Neutrophil (primary cell): ENCODE data around the gene RAC3.

Experiments used
- H3K27ac ChIP-seq: fragments of 200-600 bp; sonication (generic); 2 replicates; pipeline ENCODE4 v1.5.1; 2016; ENCODE audit warnings: mild to moderate bottlenecking, moderate library complexity
- H3K27me3 ChIP-seq: fragments of 200-600 bp; sonication (generic); 2 replicates; pipeline ENCODE4 v1.6.0; 2016; ENCODE audit warnings: mild to moderate bottlenecking
- H3K36me3 ChIP-seq: fragments of 200-600 bp; sonication (generic); 2 replicates; pipeline ENCODE4 v1.5.1; 2017
- H3K4me1 ChIP-seq, 2 experiments: fragments of 200-600 bp in 1 of 2; sonication (generic) in 1 of 2; 1 replicate in 1 of 2; 2 replicates in 1 of 2; pipeline versions ENCODE4 v1.5.1 to v1.6.1; 2013 to 2016; ENCODE audit warnings: low read depth in 1 of 2, low read length in 1 of 2, mild to moderate bottlenecking in 1 of 2, moderate library complexity in 1 of 2; ENCODE audit not compliant: control insufficient read depth in 1 of 2, insufficient read depth in 1 of 2
- H3K4me3 ChIP-seq, 2 experiments: fragments of 200-600 bp in 1 of 2; sonication (generic) in 1 of 2; 1 replicate in 1 of 2; 2 replicates in 1 of 2; pipeline ENCODE4 v1.5.1; 2013 to 2016; ENCODE audit warnings: low read depth in 1 of 2, low read length in 1 of 2, mild to moderate bottlenecking in 1 of 2, moderate library complexity in 1 of 2
- H3K9me3 ChIP-seq: fragments of 200-600 bp; sonication (generic); 2 replicates; pipeline ENCODE4 v1.5.1; 2016
- TF ChIP-seq, protein P1 (sequence below): fragments of 200-600 bp; sonication (generic); IDR thresholded peaks from 2 replicates; pipeline ENCODE4 v1.5.1; 2016; ENCODE audit warnings: antibody characterized with exemption

RAC3 gene

GRCh38 chr17:82011617-82012187, 19.8 kb upstream of the RAC3 start:
- Histone ChIP-seq H3K36me3 (peaks cover 12% of the 10 kb centered on the region), H3K27me3 (no peaks in the 10 kb centered on the region), H3K4me3 (no peak overlapping the region), H3K4me1 (no peaks in the 10 kb centered on the region), H3K27ac (no peak overlapping the region), H3K9me3 (no peaks in the 10 kb centered on the region)
- TF ChIP-seq, protein P1, sequence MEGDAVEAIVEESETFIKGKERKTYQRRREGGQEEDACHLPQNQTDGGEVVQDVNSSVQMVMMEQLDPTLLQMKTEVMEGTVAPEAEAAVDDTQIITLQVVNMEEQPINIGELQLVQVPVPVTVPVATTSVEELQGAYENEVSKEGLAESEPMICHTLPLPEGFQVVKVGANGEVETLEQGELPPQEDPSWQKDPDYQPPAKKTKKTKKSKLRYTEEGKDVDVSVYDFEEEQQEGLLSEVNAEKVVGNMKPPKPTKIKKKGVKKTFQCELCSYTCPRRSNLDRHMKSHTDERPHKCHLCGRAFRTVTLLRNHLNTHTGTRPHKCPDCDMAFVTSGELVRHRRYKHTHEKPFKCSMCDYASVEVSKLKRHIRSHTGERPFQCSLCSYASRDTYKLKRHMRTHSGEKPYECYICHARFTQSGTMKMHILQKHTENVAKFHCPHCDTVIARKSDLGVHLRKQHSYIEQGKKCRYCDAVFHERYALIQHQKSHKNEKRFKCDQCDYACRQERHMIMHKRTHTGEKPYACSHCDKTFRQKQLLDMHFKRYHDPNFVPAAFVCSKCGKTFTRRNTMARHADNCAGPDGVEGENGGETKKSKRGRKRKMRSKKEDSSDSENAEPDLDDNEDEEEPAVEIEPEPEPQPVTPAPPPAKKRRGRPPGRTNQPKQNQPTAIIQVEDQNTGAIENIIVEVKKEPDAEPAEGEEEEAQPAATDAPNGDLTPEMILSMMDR = no peak

DNA sequence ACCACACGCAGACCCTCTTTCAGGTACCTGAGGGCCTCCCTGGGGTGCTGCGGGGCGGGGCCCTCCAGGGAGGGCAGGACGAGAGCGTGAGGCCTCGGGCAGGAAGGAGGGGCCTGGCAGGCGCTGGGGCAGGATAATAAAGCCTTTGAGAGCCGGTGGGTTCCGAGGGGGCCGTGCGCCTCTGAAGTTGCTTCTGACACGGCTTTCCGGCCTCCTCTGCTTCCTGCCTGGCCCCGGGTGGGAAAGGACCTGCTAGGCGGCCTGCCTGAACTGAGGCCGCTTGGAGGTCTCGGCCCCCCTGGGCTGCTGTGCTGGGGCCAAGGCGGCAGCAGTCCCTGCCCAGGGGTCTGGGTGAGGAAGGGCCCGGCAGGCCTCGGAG, 19.2 kb upstream of the RAC3 start:
- Histone ChIP-seq H3K36me3 (peaks cover 12% of the 10 kb centered on the region), H3K4me3 (no peak overlapping the region), H3K27me3 (no peaks in the 10 kb centered on the region), H3K4me1 (no peaks in the 10 kb centered on the region), H3K9me3 (no peaks in the 10 kb centered on the region), H3K27ac (no peak overlapping the region)
- TF ChIP-seq, protein P1 = no peak

GRCh38 chr17:82012640-82013295, 18.7 kb upstream of the RAC3 start:
- TF ChIP-seq, protein P1 = no peak
- H3K27me3 ChIP-seq = no peaks in the 10 kb centered on the region
- H3K9me3 ChIP-seq = no peaks in the 10 kb centered on the region
- H3K27ac ChIP-seq = no peak overlapping the region
- peaks cover 12% of the 10 kb centered on the region for H3K36me3 ChIP-seq
- H3K4me1 ChIP-seq = no peaks in the 10 kb centered on the region
- no peak overlapping the region for H3K4me3 ChIP-seq

GRCh38 chr17:82013341-82013740, 18.1 kb upstream of the RAC3 start:
- Histone ChIP-seq H3K4me3 (no peak overlapping the region), H3K4me1 (no peaks in the 10 kb centered on the region), H3K36me3 (peaks cover 16% of the 10 kb centered on the region)

DNA sequence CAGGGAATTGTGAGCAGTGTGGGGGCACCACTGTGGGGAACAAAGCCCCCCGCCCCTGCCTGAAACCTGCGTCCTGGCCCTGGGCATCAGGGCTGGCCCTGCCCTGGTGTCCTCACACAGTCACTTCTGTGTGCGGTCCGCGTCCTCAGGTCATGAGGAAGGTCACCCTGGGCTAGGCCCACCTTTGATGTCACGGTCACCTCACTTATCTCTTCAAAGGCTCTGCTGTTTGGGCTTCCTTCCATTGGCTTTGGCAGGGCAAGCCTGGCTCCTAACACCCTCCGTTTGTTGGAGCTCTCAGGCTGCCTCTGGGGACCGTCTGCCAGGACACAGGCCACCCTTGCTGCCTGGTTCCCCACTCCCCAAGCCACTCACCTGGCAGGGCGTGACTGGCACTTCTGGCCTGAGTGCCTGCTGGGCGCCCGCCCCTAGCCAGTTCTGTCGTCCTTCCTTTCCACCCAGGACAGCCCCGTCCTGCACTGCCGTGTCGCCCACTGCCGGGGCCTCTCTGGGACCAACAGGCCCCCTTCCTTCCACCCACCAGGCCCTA, 17.6 kb upstream of the RAC3 start:
- no peaks in the 10 kb centered on the region for H3K27me3 ChIP-seq
- no peaks in the 10 kb centered on the region for H3K9me3 ChIP-seq
- no peak overlapping the region for H3K27ac ChIP-seq
- no peaks in the 10 kb centered on the region for H3K4me1 ChIP-seq
- H3K4me3 ChIP-seq = no peak overlapping the region
- peaks cover 21% of the 10 kb centered on the region for H3K36me3 ChIP-seq
- TF ChIP-seq, protein P1 = no peak

More at GRCh38 chr17:82013341-82013740, 18.1 kb upstream of the RAC3 start:
- TF ChIP-seq, protein P1 = no peak
- Histone ChIP-seq H3K27me3 (no peaks in the 10 kb centered on the region), H3K9me3 (no peaks in the 10 kb centered on the region), H3K27ac (no peak overlapping the region)
